HL-60/S4 treated with phorbol 12-myristate 13-acetate at 8.2 ng/mL for 4 days and 3 days (cell line): ENCODE data around the gene SRCAP.

Experiments
- in situ Hi-C: fragments of 300-500 bp; cut with MboI; formaldehyde crosslinking; loops from 2 replicates; pipeline ENCODE4 v1.15.0; 2022; ENCODE audit warnings: low sequenced_read_pairs

Gene SRCAP

GRCh38 chr16:30787613-30788378, 88.8 kb downstream of the SRCAP start:
- in situ Hi-C loops = no loop called here
